ENCODE measurements around the gene MAD2L1.

GRCh38 chr4:120085705-120086104 is 19.1 kb upstream of the MAD2L1 start:
- TF ChIP-seq CTCF (IDR thresholded peaks at IDR 0.05) (no peak), POLR2AphosphoS5 (IDR thresholded peaks at IDR 0.05; ENCODE audit: insufficient read depth in 1 of 2, low read depth in 1 of 2) (no peak)

Measured in vagina (tissue), 2 donors.